ENCODE data around the gene MOB1A.

DNA sequence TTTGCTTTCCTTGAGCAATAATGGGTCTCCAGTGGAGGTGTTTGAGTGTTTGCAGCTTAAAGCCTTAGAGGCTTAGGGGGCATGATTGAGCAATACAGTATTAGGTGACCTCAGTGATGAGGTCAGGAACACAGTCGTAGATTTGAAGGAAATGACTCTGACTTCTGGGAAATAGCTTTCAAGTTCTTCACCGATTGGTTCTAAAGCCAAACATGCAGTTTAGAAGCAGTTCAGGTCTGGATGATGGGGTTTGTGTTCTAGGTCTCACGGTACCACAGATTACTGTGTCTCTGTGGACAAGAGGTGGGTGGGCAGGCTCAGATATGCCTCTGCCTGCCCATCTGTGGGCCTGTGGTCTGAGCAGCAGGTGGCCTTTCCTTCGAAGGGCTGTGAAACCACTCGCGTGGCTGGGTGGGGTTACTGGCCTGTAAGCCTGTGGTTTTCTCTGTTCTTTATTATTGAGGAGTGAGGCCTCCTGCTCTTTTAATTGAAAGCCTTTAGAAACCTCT, 27.6 kb upstream of the MOB1A start:
- TF ChIP-seq, protein P1, sequence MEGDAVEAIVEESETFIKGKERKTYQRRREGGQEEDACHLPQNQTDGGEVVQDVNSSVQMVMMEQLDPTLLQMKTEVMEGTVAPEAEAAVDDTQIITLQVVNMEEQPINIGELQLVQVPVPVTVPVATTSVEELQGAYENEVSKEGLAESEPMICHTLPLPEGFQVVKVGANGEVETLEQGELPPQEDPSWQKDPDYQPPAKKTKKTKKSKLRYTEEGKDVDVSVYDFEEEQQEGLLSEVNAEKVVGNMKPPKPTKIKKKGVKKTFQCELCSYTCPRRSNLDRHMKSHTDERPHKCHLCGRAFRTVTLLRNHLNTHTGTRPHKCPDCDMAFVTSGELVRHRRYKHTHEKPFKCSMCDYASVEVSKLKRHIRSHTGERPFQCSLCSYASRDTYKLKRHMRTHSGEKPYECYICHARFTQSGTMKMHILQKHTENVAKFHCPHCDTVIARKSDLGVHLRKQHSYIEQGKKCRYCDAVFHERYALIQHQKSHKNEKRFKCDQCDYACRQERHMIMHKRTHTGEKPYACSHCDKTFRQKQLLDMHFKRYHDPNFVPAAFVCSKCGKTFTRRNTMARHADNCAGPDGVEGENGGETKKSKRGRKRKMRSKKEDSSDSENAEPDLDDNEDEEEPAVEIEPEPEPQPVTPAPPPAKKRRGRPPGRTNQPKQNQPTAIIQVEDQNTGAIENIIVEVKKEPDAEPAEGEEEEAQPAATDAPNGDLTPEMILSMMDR (IDR thresholded peaks at IDR 0.05; ENCODE audit: low read depth, low read length) = no peak
- TF ChIP-seq POLR2A (IDR thresholded peaks at IDR 0.05; ENCODE audit: extremely low read depth, insufficient read length) = no peak
- TF ChIP-seq, protein P2, sequence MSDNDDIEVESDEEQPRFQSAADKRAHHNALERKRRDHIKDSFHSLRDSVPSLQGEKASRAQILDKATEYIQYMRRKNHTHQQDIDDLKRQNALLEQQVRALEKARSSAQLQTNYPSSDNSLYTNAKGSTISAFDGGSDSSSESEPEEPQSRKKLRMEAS (IDR thresholded peaks at IDR 0.05; ENCODE audit: low read depth, low read length) = no peak
